Esophagus muscularis mucosa (tissue), 4 donors: ENCODE measurements around the gene FAM181A. TPM values are rescaled to one million over a fixed set of nuclear protein-coding genes. Genes with fewer than 3 reads are reported as not detected.
A peak's percentile ranks its signal among the peaks of the same experiment; 100 is the strongest.

Experiments
- DNase-seq: peaks from one replicate; pipeline ENCODE4 v3.0.0-alpha.2; 2017; ENCODE audit errors: extremely low spot score
- H3K27ac ChIP-seq, 4 donors: fragments of 200-600 bp; sonication (generic); replicated peaks in 1 of 4; 1 replicate in 3 of 4; 2 replicates in 1 of 4; pipeline ENCODE4 v1.5.1; 2016 to 2019; ENCODE audit warnings: mild to moderate bottlenecking in 1 of 4
- H3K27me3 ChIP-seq, 4 donors: fragments of 200-600 bp; sonication (generic); one replicate each; pipeline versions ENCODE4 v1.5.1 to v1.6.0; 2016 to 2019
- H3K36me3 ChIP-seq, 4 donors: fragments of 200-600 bp; sonication (generic); one replicate each; pipeline ENCODE4 v1.5.1; 2016 to 2019
- H3K4me1 ChIP-seq, 4 donors: fragments of 200-600 bp; sonication (generic); one replicate each; pipeline ENCODE4 v1.5.1; 2016 to 2019
- H3K4me3 ChIP-seq, 4 donors: fragments of 200-600 bp; sonication (generic); 1 replicate in 2 of 4; 2 replicates in 2 of 4; pipeline ENCODE4 v1.5.1; 2016 to 2019; ENCODE audit warnings: mild to moderate bottlenecking in 4 of 4, moderate library complexity in 1 of 4
- H3K9me3 ChIP-seq, 4 donors: fragments of 200-600 bp; sonication (generic); 1 replicate in 3 of 4; 2 replicates in 1 of 4; pipeline ENCODE4 v1.5.1; 2016 to 2019
- EP300 ChIP-seq: sonication (generic); formaldehyde crosslinking; IDR thresholded peaks from one replicate; pipeline ENCODE4 v1.6.1; 2017; ENCODE audit warnings: antibody characterized with exemption
- POLR2A ChIP-seq: fragments of 450-650 bp; IDR thresholded peaks from one replicate; pipeline ENCODE4 v1.6.1; 2017; ENCODE audit warnings: antibody characterized with exemption, moderate library complexity, mild to moderate bottlenecking, low read depth
- POLR2AphosphoS5 ChIP-seq, 2 donors: sonication (generic); formaldehyde crosslinking; IDR thresholded peaks; one replicate each; pipeline ENCODE4 v1.6.1; 2017; ENCODE audit warnings: antibody characterized with exemption in 2 of 2
- WGBS: methylation state at CpG from one replicate; pipeline ENCODE4 v1.1.5; 2018; 5-methylcytosine and 5-hydroxymethylcytosine counted together
- intact Hi-C: fragments of 100-400 bp; cut with DNase I; formaldehyde crosslinking; loops from one replicate; pipeline ENCODE4 v1.15.1; 2023
- total RNA-seq, 4 donors: library from RNA; depleted of rRNA; stranded (reverse); fragments of >200 nt; gene quantifications; one replicate each; pipeline versions ENCODE4 v1.1.0 to v1.2.1, GENCODE V29; 2016
- TF ChIP-seq, protein P1 (sequence below), 3 experiments: fragments of 200-600 bp in 2 of 3; fragments of 450-650 bp in 1 of 3; sonication (generic) in 2 of 3; IDR thresholded peaks; one replicate each; pipeline ENCODE4 v1.5.1; 2017 to 2019; ENCODE audit warnings: antibody characterized with exemption in 3 of 3, mild to moderate bottlenecking in 2 of 3, moderate library complexity in 1 of 3

Gene FAM181A
- total RNA-seq, 4 donors from 2014 or later, result not detected

DNA sequence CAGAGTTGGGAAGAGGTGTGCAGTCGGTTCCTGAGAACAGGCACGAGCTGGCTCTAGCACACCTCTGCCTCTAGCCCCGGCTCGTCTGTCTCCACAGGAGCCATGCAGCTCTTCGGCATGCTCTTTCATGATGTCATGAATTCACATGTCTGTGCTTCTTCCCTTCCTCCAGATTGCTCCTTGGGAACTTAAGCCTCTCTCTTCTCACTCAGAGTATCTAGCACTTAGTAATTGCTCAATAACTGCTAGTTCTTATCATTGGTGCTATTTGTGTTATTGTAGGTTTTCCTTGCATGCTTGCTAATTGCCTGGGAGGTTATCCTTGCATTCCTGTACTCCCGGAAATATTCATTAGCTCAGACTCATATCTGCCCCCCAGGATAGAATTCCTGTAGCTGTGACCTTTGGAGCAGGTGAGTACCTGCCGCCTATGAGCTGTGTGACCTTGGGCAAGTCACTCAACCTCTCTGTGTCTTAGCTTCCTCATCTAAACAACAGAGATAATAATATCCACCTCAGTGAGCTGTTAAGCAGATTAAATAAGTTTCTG, 19.5 kb downstream of the FAM181A start:
- H3K9me3 ChIP-seq, result no peaks in the 10 kb centered on the region
- intact Hi-C loops, result no loop called here

DNA sequence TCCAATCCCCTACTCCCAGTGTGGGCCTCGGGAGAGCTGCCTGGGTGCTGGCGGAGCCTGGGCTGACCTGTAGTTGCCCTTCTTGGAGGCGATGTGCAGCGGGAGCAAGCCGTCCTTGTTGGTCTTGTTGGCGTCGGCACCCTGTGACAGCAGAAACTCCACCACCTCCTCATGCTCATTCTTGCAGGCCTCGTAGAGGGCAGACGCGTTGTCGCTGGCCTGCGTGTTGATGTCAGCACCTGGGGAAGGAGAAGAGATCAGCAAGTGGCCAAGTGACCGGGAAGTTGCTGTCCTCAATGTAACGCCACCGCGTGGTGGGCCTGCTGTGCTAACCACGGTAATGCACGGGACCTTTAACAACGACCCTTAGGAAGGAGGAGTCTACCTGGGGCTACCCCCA, 20.1 kb downstream of the FAM181A start:
- 77% methylated on average over 19 of the region's 19 CpGs for WGBS
- intact Hi-C loops, result no loop called here

More for the DNA sequence above, 19.5 kb downstream of the FAM181A start:
- 65% methylated on average over 7 of the region's 7 CpGs for WGBS
- TF ChIP-seq, protein P1, sequence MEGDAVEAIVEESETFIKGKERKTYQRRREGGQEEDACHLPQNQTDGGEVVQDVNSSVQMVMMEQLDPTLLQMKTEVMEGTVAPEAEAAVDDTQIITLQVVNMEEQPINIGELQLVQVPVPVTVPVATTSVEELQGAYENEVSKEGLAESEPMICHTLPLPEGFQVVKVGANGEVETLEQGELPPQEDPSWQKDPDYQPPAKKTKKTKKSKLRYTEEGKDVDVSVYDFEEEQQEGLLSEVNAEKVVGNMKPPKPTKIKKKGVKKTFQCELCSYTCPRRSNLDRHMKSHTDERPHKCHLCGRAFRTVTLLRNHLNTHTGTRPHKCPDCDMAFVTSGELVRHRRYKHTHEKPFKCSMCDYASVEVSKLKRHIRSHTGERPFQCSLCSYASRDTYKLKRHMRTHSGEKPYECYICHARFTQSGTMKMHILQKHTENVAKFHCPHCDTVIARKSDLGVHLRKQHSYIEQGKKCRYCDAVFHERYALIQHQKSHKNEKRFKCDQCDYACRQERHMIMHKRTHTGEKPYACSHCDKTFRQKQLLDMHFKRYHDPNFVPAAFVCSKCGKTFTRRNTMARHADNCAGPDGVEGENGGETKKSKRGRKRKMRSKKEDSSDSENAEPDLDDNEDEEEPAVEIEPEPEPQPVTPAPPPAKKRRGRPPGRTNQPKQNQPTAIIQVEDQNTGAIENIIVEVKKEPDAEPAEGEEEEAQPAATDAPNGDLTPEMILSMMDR (IDR thresholded peaks at IDR 0.05), result no peak
- TF ChIP-seq EP300, result no peak
- Histone ChIP-seq H3K36me3 (peaks cover 12 to 73% (median 52%) of the 10 kb centered on the region in 4 donors), H3K27me3 (no peaks in the 10 kb centered on the region), H3K4me3 (no peak overlapping the region), H3K4me1 (peaks cover 34 to 61% (median 51%) of the 10 kb centered on the region in 4 donors), H3K27ac (peak overlapping the region; percentile 80 to 94 (median 88))
- DNase-seq, result no peak

DNA sequence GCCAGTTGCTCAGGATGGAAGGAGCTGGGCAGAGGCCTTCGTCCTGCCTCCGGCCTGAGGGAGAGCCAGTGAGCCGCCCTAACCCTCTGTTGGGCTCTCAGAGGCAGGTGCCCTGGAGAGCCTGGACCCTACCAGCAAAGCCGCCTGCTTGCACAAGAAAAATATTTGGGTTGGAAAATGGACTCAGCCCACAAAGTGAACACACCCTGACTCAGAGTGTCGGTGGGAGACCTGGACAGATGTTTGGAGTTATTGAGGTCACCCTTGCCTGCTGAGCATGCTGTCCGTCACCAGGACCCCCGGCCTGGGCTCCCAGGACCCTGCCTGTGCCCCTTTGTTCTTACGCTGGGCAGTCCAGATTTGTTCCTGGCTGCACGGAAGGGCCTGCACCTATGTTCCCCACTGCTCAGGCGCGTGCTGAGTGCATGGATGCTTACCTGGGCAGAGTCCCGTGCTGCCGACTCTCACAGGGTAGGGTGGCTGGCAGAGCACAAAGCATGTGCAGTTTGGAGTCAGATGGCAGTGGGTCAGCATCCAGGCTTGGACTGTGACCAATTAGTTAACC, 22.4 kb downstream of the FAM181A start:
- Histone ChIP-seq H3K9me3 (no peaks in the 10 kb centered on the region), H3K36me3 (peaks cover 7 to 80% (median 48%) of the 10 kb centered on the region in 4 donors), H3K27ac (peak overlapping the region; percentile 34 to 94 (median 85)), H3K27me3 (no peaks in the 10 kb centered on the region), H3K4me1 (peaks cover 37 to 68% (median 62%) of the 10 kb centered on the region in 4 donors), H3K4me3 (no peak overlapping the region)
- 64% methylated on average over 9 of the region's 13 CpGs for WGBS
- no peak for TF ChIP-seq POLR2A
- TF ChIP-seq POLR2AphosphoS5 (IDR thresholded peaks at IDR 0.05), result no peak
- TF ChIP-seq, protein P1 (IDR thresholded peaks at IDR 0.05), result no peak
- no peak for TF ChIP-seq EP300
- intact Hi-C loops, result no loop called here
- no peak for DNase-seq

More for the DNA sequence above, 20.1 kb downstream of the FAM181A start:
- peak overlapping the region; percentile 80 to 94 (median 88) for H3K27ac ChIP-seq
- TF ChIP-seq POLR2AphosphoS5 (IDR thresholded peaks at IDR 0.05), result no peak
- no peak for TF ChIP-seq EP300
- TF ChIP-seq, protein P1 (IDR thresholded peaks at IDR 0.05), result no peak
- TF ChIP-seq POLR2A, result no peak
- H3K4me3 ChIP-seq, result no peak overlapping the region
- no peaks in the 10 kb centered on the region for H3K27me3 ChIP-seq
- peaks cover 34 to 61% (median 51%) of the 10 kb centered on the region in 4 donors for H3K4me1 ChIP-seq
- H3K9me3 ChIP-seq, result no peaks in the 10 kb centered on the region
- peaks cover 9 to 73% (median 51%) of the 10 kb centered on the region in 4 donors for H3K36me3 ChIP-seq
- no peak for DNase-seq

DNA sequence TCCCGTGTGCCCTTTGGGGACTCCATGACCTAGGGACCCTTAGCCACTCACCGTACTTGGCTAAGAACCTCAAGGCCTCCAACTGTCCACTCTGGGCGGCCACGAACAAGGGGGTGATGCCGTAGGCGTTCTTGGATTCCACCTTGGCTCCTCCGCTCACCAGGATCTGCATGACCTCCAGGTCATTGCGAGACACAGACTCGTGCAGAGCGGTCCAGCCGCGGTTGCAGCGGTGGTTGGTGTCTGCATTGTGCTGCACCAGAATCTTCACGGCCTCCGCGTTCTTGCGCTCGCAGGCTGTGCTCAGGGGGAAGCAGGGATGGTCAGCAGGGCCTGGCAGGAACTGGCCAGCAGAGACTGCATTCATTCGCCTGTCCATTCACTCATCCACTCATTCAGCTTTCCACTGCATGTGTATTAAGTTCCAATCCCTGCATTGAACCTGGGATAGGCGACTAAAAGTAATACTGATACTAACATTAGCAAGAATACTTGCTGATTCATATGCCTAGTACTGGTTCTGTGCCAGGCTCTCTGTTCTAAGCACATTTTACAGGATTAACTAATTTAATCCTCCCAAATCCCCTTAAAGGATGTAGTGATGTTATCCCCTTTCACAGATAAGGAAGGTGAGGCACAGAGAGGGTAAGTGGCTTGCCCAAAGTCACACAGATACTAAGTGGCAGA, 23.9 kb downstream of the FAM181A start:
- Histone ChIP-seq H3K27ac (peak overlapping the region; percentile 76 to 94 (median 85)), H3K36me3 (peaks cover 7 to 81% (median 50%) of the 10 kb centered on the region in 4 donors), H3K9me3 (no peaks in the 10 kb centered on the region), H3K4me3 (no peak overlapping the region), H3K27me3 (no peaks in the 10 kb centered on the region), H3K4me1 (peaks cover 30 to 68% (median 62%) of the 10 kb centered on the region in 4 donors)
- no peak for TF ChIP-seq POLR2A
- TF ChIP-seq, protein P1 (IDR thresholded peaks at IDR 0.05), result no peak
- no peak for TF ChIP-seq POLR2AphosphoS5 (IDR thresholded peaks at IDR 0.05)
- no peak for TF ChIP-seq EP300
- 82% methylated on average over 20 of the region's 20 CpGs for WGBS
- no peak for DNase-seq
- intact Hi-C loops, result no loop called here
